ENCODE results near the gene LRRC63. TPM values are rescaled to one million over a fixed set of nuclear protein-coding genes. Genes with fewer than 3 reads are reported as not detected.

The LRRC63 gene
- polyA plus RNA-seq, 2 donors = 0.01 TPM; not detected in 1

DNA sequence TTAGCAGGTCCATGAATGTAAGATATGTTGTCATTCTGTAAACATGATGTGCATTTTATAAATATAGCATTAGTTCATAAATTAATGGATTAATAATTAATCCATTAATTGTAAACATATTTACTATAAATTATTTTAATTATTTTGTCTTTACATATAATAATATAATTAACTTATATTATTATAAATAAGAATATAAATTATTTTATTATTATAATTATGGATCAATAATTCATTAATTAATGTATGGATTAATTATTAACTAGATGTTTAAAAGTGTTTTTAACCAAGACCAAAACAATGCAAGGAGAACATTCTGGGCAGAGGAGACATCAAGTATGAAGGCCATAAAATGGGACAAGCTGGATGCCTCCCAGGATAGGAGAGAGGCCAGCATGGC is 103.3 kb downstream of the LRRC63 start:
- Histone ChIP-seq H3K4me3 (ENCODE audit: low read depth in 1 of 2, low read length in 2 of 2) (no peak overlapping the region), H3K27ac (ENCODE audit: low read depth in 2 of 2, low read length in 1 of 2) (no peak overlapping the region), H3K27me3 (ENCODE audit: control insufficient read depth in 1 of 2, insufficient read depth in 2 of 2, low read length in 2 of 2) (no peaks in the 10 kb centered on the region), H3K4me1 (ENCODE audit: control insufficient read depth in 2 of 2, insufficient read depth in 2 of 2, low read length in 1 of 2) (no peaks in the 10 kb centered on the region), H3K36me3 (ENCODE audit: control insufficient read depth in 2 of 2, insufficient read depth in 2 of 2, low read length in 1 of 2) (no peaks in the 10 kb centered on the region), H3K9me3 (ENCODE audit: control insufficient read depth in 2 of 2, insufficient read depth in 1 of 2, low read depth in 1 of 2, low read length in 1 of 2) (no peaks in the 10 kb centered on the region)

DNA sequence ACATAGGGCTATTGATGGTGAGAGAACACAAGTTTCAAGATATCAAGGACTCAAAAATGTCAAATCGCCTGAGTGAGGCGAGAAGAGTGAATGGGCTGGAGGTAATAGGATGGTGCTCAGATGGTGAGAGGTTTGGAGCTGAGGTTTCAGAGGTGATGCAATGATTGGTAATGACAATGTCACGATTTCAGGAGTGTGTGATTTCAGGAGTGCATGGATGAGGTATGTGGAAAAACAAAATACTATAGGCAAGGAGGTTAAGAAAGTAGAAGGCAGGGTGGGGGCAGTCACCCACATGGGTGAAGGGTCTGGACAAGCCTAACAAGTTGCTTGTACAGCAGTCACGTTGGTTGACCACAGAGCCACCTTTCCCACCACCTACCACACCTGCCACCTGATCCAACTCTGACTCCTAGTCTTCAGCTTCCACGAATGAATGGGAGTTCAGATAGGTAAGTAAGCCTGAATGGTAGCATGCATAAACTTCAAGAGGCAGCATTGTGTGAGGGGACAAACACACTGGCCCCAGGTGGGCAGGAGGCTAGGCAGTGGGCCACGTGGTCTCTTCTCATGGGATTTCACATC is 103.9 kb downstream of the LRRC63 start:
- no peaks in the 10 kb centered on the region for H3K27me3 ChIP-seq (ENCODE audit: control insufficient read depth in 1 of 2, insufficient read depth in 2 of 2, low read length in 2 of 2)
- no peak overlapping the region for H3K27ac ChIP-seq (ENCODE audit: low read depth in 2 of 2, low read length in 1 of 2)
- no peaks in the 10 kb centered on the region for H3K9me3 ChIP-seq (ENCODE audit: control insufficient read depth in 2 of 2, insufficient read depth in 1 of 2, low read depth in 1 of 2, low read length in 1 of 2)
- no peaks in the 10 kb centered on the region for H3K36me3 ChIP-seq (ENCODE audit: control insufficient read depth in 2 of 2, insufficient read depth in 2 of 2, low read length in 1 of 2)
- 80 to 83% methylated on average over 6 of the region's 6 CpGs for WGBS, 2 donors
- H3K4me1 ChIP-seq (ENCODE audit: control insufficient read depth in 2 of 2, insufficient read depth in 2 of 2, low read length in 1 of 2) = no peaks in the 10 kb centered on the region
- no peak overlapping the region for H3K4me3 ChIP-seq (ENCODE audit: low read depth in 1 of 2, low read length in 2 of 2)

DNA sequence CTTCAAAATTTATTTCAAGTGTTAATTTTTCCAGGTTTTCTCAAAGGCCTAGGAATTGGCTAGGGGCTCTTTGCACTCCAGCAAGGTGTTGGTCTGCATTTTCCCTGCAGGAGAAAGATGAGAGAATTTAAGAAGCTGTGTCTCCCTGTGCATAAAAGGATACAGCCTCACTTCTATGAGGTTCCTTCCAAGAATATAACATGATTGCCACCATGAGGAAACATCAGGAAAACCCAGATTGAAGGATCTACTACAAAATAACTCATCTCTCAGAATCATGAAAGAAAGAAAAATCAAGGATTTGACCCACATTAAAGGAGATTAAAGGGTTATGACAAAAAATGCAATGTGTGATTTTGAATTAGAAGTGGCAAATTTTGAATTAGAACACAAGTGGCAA is 105.4 kb downstream of the LRRC63 start:
- H3K27ac ChIP-seq (ENCODE audit: low read depth in 2 of 2, low read length in 1 of 2) = no peak overlapping the region
- H3K4me3 ChIP-seq (ENCODE audit: low read depth in 1 of 2, low read length in 2 of 2) = no peak overlapping the region
- H3K27me3 ChIP-seq (ENCODE audit: control insufficient read depth in 1 of 2, insufficient read depth in 2 of 2, low read length in 2 of 2) = no peaks in the 10 kb centered on the region
- H3K36me3 ChIP-seq (ENCODE audit: control insufficient read depth in 2 of 2, insufficient read depth in 2 of 2, low read length in 1 of 2) = no peaks in the 10 kb centered on the region
- H3K9me3 ChIP-seq (ENCODE audit: control insufficient read depth in 2 of 2, insufficient read depth in 1 of 2, low read depth in 1 of 2, low read length in 1 of 2) = no peaks in the 10 kb centered on the region
- H3K4me1 ChIP-seq (ENCODE audit: control insufficient read depth in 2 of 2, insufficient read depth in 2 of 2, low read length in 1 of 2) = no peaks in the 10 kb centered on the region

DNA sequence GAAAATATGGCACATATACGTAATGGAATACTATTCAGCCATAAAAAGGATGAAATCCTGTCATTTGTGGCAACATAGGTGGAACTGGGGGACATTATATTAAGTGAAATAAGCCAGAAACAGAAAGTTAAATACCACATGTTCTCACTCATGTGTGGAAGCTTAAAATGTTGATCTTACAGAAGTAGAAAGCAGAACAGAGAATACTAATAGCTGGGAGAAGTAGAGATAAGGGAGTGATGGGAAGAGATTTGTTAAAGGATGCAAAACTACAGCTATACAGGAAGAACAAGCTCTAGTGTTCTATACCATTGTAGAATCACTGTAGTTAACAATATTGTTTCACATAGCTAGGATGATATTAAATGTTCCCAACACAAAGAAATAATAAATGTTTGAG is 107.3 kb downstream of the LRRC63 start:
- H3K36me3 ChIP-seq (ENCODE audit: control insufficient read depth in 2 of 2, insufficient read depth in 2 of 2, low read length in 1 of 2) = no peaks in the 10 kb centered on the region
- 80 to 88% methylated on average over 1 of the region's 1 CpG for WGBS, 2 donors
- no peaks in the 10 kb centered on the region for H3K4me1 ChIP-seq (ENCODE audit: control insufficient read depth in 2 of 2, insufficient read depth in 2 of 2, low read length in 1 of 2)
- no peaks in the 10 kb centered on the region for H3K9me3 ChIP-seq (ENCODE audit: control insufficient read depth in 2 of 2, insufficient read depth in 1 of 2, low read depth in 1 of 2, low read length in 1 of 2)
- no peak overlapping the region for H3K27ac ChIP-seq (ENCODE audit: low read depth in 2 of 2, low read length in 1 of 2)
- no peaks in the 10 kb centered on the region for H3K27me3 ChIP-seq (ENCODE audit: control insufficient read depth in 1 of 2, insufficient read depth in 2 of 2, low read length in 2 of 2)
- no peak overlapping the region for H3K4me3 ChIP-seq (ENCODE audit: low read depth in 1 of 2, low read length in 2 of 2)

DNA sequence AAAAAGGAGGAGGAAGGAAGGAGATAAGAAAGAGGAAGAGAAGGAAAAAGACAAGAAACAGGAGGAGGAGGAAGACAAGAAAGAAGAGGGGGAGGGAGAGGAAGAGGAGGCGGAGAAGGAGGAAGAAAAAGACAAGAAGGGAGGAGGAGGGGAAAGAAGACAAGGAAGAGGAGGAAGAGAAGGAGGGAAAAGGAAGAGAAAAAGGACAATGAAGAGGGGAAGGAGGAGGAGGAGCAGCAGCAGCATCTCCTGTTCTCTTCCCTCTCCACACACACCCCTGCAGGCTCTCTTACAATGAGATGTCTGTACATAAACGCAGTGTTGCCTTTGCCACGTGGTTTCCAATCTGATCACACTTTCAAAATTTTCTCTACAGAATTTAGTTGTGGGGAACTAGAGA is 108.7 kb downstream of the LRRC63 start:
- Histone ChIP-seq H3K4me1 (ENCODE audit: control insufficient read depth in 2 of 2, insufficient read depth in 2 of 2, low read length in 1 of 2) (no peaks in the 10 kb centered on the region), H3K9me3 (ENCODE audit: control insufficient read depth in 2 of 2, insufficient read depth in 1 of 2, low read depth in 1 of 2, low read length in 1 of 2) (no peaks in the 10 kb centered on the region), H3K4me3 (ENCODE audit: low read depth in 1 of 2, low read length in 2 of 2) (no peak overlapping the region), H3K36me3 (ENCODE audit: control insufficient read depth in 2 of 2, insufficient read depth in 2 of 2, low read length in 1 of 2) (no peaks in the 10 kb centered on the region), H3K27ac (ENCODE audit: low read depth in 2 of 2, low read length in 1 of 2) (no peak overlapping the region), H3K27me3 (ENCODE audit: control insufficient read depth in 1 of 2, insufficient read depth in 2 of 2, low read length in 2 of 2) (no peaks in the 10 kb centered on the region)
- 59 to 64% methylated on average over 3 of the region's 3 CpGs for WGBS, 2 donors

DNA sequence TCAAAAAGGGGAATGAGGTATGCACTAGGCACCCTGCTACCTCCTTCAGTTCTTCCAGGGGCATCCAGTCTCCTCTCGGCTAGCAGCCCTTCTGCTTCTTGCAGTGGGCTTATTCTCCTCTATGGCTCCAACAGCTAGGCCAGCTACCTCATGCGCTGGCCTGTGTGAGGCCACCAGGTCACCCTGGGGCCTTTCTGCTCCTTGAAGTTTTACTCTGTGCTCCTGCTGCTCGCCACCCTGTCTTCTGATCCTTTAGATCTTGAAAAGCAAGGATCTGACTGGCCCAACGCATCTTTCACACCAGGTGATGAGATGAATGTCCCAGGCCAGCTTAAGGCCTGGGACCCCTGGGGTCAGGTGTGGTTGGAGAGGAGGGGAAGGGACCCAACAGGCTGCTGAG is 109.1 kb downstream of the LRRC63 start:
- Histone ChIP-seq H3K27me3 (ENCODE audit: control insufficient read depth in 1 of 2, insufficient read depth in 2 of 2, low read length in 2 of 2) (no peaks in the 10 kb centered on the region), H3K4me1 (ENCODE audit: control insufficient read depth in 2 of 2, insufficient read depth in 2 of 2, low read length in 1 of 2) (no peaks in the 10 kb centered on the region), H3K27ac (ENCODE audit: low read depth in 2 of 2, low read length in 1 of 2) (no peak overlapping the region), H3K9me3 (ENCODE audit: control insufficient read depth in 2 of 2, insufficient read depth in 1 of 2, low read depth in 1 of 2, low read length in 1 of 2) (no peaks in the 10 kb centered on the region), H3K4me3 (ENCODE audit: low read depth in 1 of 2, low read length in 2 of 2) (no peak overlapping the region), H3K36me3 (ENCODE audit: control insufficient read depth in 2 of 2, insufficient read depth in 2 of 2, low read length in 1 of 2) (no peaks in the 10 kb centered on the region)
- 82 to 89% methylated on average over 4 of the region's 4 CpGs for WGBS, 2 donors

DNA sequence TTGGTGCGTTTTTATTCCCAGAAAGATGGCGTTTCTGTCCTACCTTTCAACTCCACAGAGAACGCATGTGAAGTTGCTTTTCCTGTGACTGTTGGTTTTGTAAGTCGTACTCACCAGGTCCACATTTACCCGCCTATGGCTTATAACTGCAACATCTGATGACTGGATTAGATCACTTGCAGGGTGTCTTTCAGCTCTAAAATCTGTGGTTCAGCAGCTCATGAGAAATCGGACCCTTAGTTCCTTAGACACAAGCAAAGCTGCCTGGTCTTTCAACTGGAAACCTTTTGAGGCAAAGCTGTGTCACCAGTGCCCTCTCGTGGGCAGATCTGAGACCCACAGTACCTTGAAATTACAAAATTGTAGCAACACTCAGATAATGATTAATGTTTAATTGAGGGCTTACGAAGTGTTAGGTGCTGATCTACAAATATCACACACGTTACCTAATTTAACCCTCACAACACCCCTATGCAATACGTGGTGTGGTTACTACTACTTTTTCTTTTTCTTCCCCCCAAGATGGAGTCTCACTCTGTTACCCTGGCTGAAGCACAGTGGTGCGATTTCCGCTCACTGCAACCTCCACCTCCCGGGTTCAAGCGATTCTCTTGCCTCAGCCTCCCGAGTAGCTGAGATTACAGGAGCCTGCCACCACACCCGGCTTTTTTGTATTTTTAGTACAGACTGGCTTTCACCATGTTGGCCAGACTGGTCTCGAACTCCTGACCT is 109.9 kb downstream of the LRRC63 start:
- H3K4me1 ChIP-seq (ENCODE audit: control insufficient read depth in 2 of 2, insufficient read depth in 2 of 2, low read length in 1 of 2) = no peaks in the 10 kb centered on the region
- no peak overlapping the region for H3K27ac ChIP-seq (ENCODE audit: low read depth in 2 of 2, low read length in 1 of 2)
- H3K9me3 ChIP-seq (ENCODE audit: control insufficient read depth in 2 of 2, insufficient read depth in 1 of 2, low read depth in 1 of 2, low read length in 1 of 2) = no peaks in the 10 kb centered on the region
- H3K36me3 ChIP-seq (ENCODE audit: control insufficient read depth in 2 of 2, insufficient read depth in 2 of 2, low read length in 1 of 2) = no peaks in the 10 kb centered on the region
- 58 to 59% methylated on average over 17 of the region's 17 CpGs for WGBS, 2 donors
- no peak overlapping the region for H3K4me3 ChIP-seq (ENCODE audit: low read depth in 1 of 2, low read length in 2 of 2)
- no peaks in the 10 kb centered on the region for H3K27me3 ChIP-seq (ENCODE audit: control insufficient read depth in 1 of 2, insufficient read depth in 2 of 2, low read length in 2 of 2)

DNA sequence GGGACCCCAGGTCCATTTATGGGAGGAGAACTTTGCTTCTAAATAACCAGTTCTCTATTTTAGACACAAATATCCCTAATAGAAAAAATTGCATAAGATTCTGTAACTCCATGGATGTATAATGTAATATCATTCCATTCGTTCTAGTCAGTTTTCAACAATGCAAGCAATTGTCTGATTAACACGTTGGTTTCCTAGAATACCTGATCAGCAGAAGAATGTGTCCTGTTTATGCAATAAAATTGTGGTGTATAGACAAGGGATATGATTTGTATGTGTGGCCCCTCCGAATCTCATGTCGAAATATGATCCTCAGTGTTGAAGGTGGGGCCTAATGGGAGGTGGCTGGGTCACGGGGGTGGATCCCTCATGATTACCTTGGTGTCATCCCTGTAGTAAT is 113.2 kb downstream of the LRRC63 start:
- H3K27me3 ChIP-seq (ENCODE audit: control insufficient read depth in 1 of 2, insufficient read depth in 2 of 2, low read length in 2 of 2) = no peaks in the 10 kb centered on the region
- H3K4me1 ChIP-seq (ENCODE audit: control insufficient read depth in 2 of 2, insufficient read depth in 2 of 2, low read length in 1 of 2) = no peaks in the 10 kb centered on the region
- H3K36me3 ChIP-seq (ENCODE audit: control insufficient read depth in 2 of 2, insufficient read depth in 2 of 2, low read length in 1 of 2) = no peaks in the 10 kb centered on the region
- no peak overlapping the region for H3K4me3 ChIP-seq (ENCODE audit: low read depth in 1 of 2, low read length in 2 of 2)
- no peak overlapping the region for H3K27ac ChIP-seq (ENCODE audit: low read depth in 2 of 2, low read length in 1 of 2)
- WGBS, 2 donors = 66 to 74% methylated on average over 5 of the region's 5 CpGs
- no peaks in the 10 kb centered on the region for H3K9me3 ChIP-seq (ENCODE audit: control insufficient read depth in 2 of 2, insufficient read depth in 1 of 2, low read depth in 1 of 2, low read length in 1 of 2)
